GM12878 (cell line): ENCODE data around the gene IL34. TPM values are rescaled to one million over a fixed set of nuclear protein-coding genes. Genes with fewer than 3 reads are reported as not detected.

Source experiments
- ATAC-seq: fragments of 200-7000 bp; cut with Tn5 transposase; 3 replicates; pipeline ENCODE4 v1.9.1; 2020; ENCODE audit warnings: mild to moderate bottlenecking, moderate library complexity
- BruUV-seq: library from RNA; stranded (reverse); fragments of 400-500 nt; replicated peaks from 2 replicates; lab custom pipeline; 2021; lab: Mats Ljungman, UMichigan
- CTCF ChIA-PET: fragments of 300-600 bp; sonication (Branson Sonifier 250); formaldehyde crosslinking; extraction: SDS; loops from one replicate; lab custom pipeline; 2021; ENCODE audit warnings: inconsistent platforms; lab: Yijun Ruan, JAX
- POLR2A ChIA-PET: fragments of 350-600 bp; formaldehyde crosslinking; extraction: SDS; loops from one replicate; lab custom pipeline; 2021; ENCODE audit warnings: inconsistent platforms; lab: Charles Lee
- RAD21 ChIA-PET: fragments of 300-600 bp; sonication (Branson Sonifier 250); formaldehyde crosslinking; loops from one replicate; lab custom pipeline; 2023; ENCODE audit warnings: antibody characterized with exemption; ENCODE audit not compliant: unreplicated experiment; lab: Charles Lee
- SMC1A ChIA-PET: fragments of 300-600 bp; sonication (Branson Sonifier 250); formaldehyde crosslinking; loops from one replicate; lab custom pipeline; 2023; ENCODE audit not compliant: unreplicated experiment, uncharacterized antibody; lab: Charles Lee
- DNase-seq: peaks from one replicate; pipeline ENCODE4 v3.0.0-alpha.2; 2011; ENCODE audit warnings: low read depth, low spot score
- FAIRE-seq: peaks from 3 replicates; lab custom pipeline; 2011; peaks lifted over from hg19 to GRCh38; lab: Jason Lieb, UNC
- H2AFZ ChIP-seq: 2 replicates; pipeline ENCODE4 v1.6.0; 2011; ENCODE audit warnings: low read depth, low read length, control low read depth; ENCODE audit not compliant: control insufficient read depth
- H3K27ac ChIP-seq: 2 replicates; pipeline ENCODE4 v1.5.1; 2011; ENCODE audit warnings: control low read depth; ENCODE audit not compliant: control insufficient read depth, insufficient read depth
- H3K27me3 ChIP-seq, 2 experiments: replicated peaks in 1 of 2; 2 replicates each; pipeline versions ENCODE4 v1.6.0 to v1.6.1; 2011; ENCODE audit warnings: low read length in 1 of 2; ENCODE audit not compliant: control insufficient read depth in 2 of 2, insufficient read depth in 2 of 2
- H3K36me3 ChIP-seq, 2 experiments: 2 replicates each; pipeline ENCODE4 v1.5.1; 2011; ENCODE audit warnings: low read length in 1 of 2; ENCODE audit not compliant: control insufficient read depth in 2 of 2, insufficient read depth in 2 of 2
- H3K4me1 ChIP-seq: 2 replicates; pipeline ENCODE4 v1.6.1; 2011; ENCODE audit warnings: mild to moderate bottlenecking, low read length, moderate library complexity, mixed read lengths; ENCODE audit not compliant: control insufficient read depth, insufficient read depth
- H3K4me2 ChIP-seq: 2 replicates; pipeline ENCODE4 v1.6.0; 2011; ENCODE audit warnings: control low read depth; ENCODE audit not compliant: control insufficient read depth, insufficient read depth
- H3K4me3 ChIP-seq: fragments of 200-600 bp; sonication (generic); 2 replicates; pipeline ENCODE4 v1.5.1; 2016
- H3K79me2 ChIP-seq: 2 replicates; pipeline ENCODE4 v1.6.0; 2011; ENCODE audit warnings: low read length; ENCODE audit not compliant: control insufficient read depth, insufficient read depth
- H3K9ac ChIP-seq: 2 replicates; pipeline ENCODE4 v1.8.0; 2011; ENCODE audit warnings: low read length, control low read depth, mixed read lengths; ENCODE audit not compliant: control insufficient read depth, insufficient read depth
- H3K9me3 ChIP-seq: replicated peaks from 3 replicates; pipeline ENCODE4 v1.5.1; 2011; ENCODE audit warnings: mild to moderate bottlenecking, low read length; ENCODE audit not compliant: control insufficient read depth, insufficient read depth
- H4K20me1 ChIP-seq: 2 replicates; pipeline ENCODE4 v1.6.0; 2011; ENCODE audit not compliant: control insufficient read depth, insufficient read depth
- BMI1 ChIP-seq: fragments of 450-650 bp; IDR thresholded peaks from 2 replicates; pipeline ENCODE4 v1.6.1; 2016; ENCODE audit warnings: mild to moderate bottlenecking, moderate library complexity, borderline replicate concordance
- EGR1 ChIP-seq, 2 experiments: IDR thresholded peaks; 1 replicate in 1 of 2; 2 replicates in 1 of 2; pipeline ENCODE4 v1.6.1; 2011 to 2012; ENCODE audit warnings: low read depth in 2 of 2, low read length in 2 of 2, borderline replicate concordance in 1 of 2, mild to moderate bottlenecking in 1 of 2, moderate library complexity in 1 of 2
- JUNB ChIP-seq: IDR thresholded peaks from 2 replicates; pipeline ENCODE4 v1.6.1; 2016; ENCODE audit warnings: antibody characterized with exemption, mild to moderate bottlenecking
- WGBS: methylation state at CpG from one replicate; pipeline ENCODE4 v1.1.6; 2016; ENCODE audit warnings: low lambda C conversion rate; ENCODE audit not compliant: insufficient replicate concordance, insufficient coverage; ENCODE audit errors: missing lambda C conversion rate; 5-methylcytosine and 5-hydroxymethylcytosine counted together
- in situ Hi-C: fragments of 300-500 bp; cut with MboI; formaldehyde crosslinking; loops from 9 replicates; pipeline ENCODE4 v1.14.3; 2018; ENCODE audit warnings: mixed read lengths
- intact Hi-C: fragments of 100-400 bp; cut with micrococcal nuclease; formaldehyde crosslinking; loops from one replicate; pipeline ENCODE4 v1.14.2; 2022; ENCODE audit not compliant: unreplicated experiment
- polyA plus RNA-seq, 11 experiments: library from polyadenylated mRNA; depleted of rRNA in 4 of 11; unstranded in 6 of 11; stranded (reverse) in 5 of 11; fragments of >200 nt; fragmentation: Nextera tagmentation in 4 of 11; fragmentation: Illumina TruSeq in 1 of 11; extraction: Ambion mirVana in 4 of 11; extraction: Trizol in 1 of 11; gene quantifications; 1 replicate in 1 of 11; 2 replicates in 10 of 11; pipeline versions ENCODE4 v1.2.1 to v1.2.3, GENCODE V29; 2011 to 2016; ENCODE audit warnings: inconsistent platforms in 2 of 11, missing spikeins in 2 of 11, low read depth in 1 of 11
- total RNA-seq, 4 experiments: library from RNA; depleted of rRNA in 3 of 4; stranded (reverse); fragments of >200 nt in 3 of 4; fragmentation: Illumina TruSeq in 1 of 4; extraction: Trizol in 1 of 4; gene quantifications; 2 replicates each; pipeline versions ENCODE4 v1.2.1 to v1.2.3, GENCODE V29; 2013 to 2021
- TF ChIP-seq, protein P1 (sequence below): fragments of 450-650 bp; IDR thresholded peaks from 2 replicates; pipeline ENCODE4 v1.6.1; 2017; ENCODE audit warnings: low read depth, mild to moderate bottlenecking, moderate library complexity
- TF ChIP-seq, protein P2 (sequence below): fragments of 450-650 bp; IDR thresholded peaks from 2 replicates; pipeline ENCODE4 v1.6.1; 2017; ENCODE audit warnings: borderline replicate concordance

Gene IL34
- total and polyA plus RNA-seq, 10 of the 15 experiments (the other 5 are each of a cell fraction or from before 2014, with no cell fraction given) = 0.27 to 0.40 TPM; not detected in 8

DNA sequence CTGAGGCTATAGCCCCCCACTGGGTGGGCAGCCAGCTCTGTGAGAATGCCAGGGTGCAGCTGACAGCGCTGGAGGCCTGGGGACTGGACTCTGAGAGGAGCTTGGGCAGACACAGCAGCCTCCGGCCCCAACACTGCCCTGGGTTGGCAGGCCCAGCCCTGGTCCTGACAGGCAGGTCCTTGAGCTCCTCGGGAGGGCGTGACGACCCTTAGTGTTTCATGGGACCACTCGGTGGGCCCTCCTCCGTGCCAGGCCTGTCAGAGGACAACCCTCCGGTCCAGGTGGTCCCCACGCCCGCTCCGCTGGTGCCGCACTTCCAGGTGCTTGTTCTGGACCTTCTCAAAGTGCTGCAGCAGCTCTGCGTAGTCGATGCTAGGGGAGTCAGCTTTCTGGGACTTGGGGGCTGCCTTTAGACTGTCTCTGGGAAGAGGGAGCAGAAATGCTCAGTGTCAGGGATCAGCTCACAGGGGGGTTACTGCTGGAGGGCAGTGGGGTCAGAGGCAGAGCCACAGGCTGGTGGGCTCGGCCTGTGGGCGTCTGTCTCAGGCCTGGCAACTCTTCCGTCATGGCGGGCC is 41.4 kb downstream of the IL34 start:
- TF ChIP-seq JUNB (no peak), EGR1 (IDR thresholded peaks at IDR 0.05; ENCODE audit: borderline replicate concordance in 1 of 2, low read depth in 2 of 2, low read length in 2 of 2) (no peak), BMI1 (no peak)
- TF ChIP-seq, protein P1, sequence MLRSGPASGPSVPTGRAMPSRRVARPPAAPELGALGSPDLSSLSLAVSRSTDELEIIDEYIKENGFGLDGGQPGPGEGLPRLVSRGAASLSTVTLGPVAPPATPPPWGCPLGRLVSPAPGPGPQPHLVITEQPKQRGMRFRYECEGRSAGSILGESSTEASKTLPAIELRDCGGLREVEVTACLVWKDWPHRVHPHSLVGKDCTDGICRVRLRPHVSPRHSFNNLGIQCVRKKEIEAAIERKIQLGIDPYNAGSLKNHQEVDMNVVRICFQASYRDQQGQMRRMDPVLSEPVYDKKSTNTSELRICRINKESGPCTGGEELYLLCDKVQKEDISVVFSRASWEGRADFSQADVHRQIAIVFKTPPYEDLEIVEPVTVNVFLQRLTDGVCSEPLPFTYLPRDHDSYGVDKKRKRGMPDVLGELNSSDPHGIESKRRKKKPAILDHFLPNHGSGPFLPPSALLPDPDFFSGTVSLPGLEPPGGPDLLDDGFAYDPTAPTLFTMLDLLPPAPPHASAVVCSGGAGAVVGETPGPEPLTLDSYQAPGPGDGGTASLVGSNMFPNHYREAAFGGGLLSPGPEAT = no peak
- TF ChIP-seq, protein P2, sequence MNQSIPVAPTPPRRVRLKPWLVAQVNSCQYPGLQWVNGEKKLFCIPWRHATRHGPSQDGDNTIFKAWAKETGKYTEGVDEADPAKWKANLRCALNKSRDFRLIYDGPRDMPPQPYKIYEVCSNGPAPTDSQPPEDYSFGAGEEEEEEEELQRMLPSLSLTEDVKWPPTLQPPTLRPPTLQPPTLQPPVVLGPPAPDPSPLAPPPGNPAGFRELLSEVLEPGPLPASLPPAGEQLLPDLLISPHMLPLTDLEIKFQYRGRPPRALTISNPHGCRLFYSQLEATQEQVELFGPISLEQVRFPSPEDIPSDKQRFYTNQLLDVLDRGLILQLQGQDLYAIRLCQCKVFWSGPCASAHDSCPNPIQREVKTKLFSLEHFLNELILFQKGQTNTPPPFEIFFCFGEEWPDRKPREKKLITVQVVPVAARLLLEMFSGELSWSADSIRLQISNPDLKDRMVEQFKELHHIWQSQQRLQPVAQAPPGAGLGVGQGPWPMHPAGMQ = no peak
- SMC1A ChIA-PET = no interaction called here
- H3K36me3 ChIP-seq = no peaks in the 10 kb centered on the region
- no TSS peak for BruUV-seq
- ATAC-seq = no peak
- H3K9me3 ChIP-seq = no peaks in the 10 kb centered on the region
- H3K4me2 ChIP-seq = no peak overlapping the region
- no peaks in the 10 kb centered on the region for H3K27me3 ChIP-seq
- 86% methylated on average over 18 of the region's 18 CpGs for WGBS
- in situ Hi-C loops = no loop called here
- no peak overlapping the region for H3K4me3 ChIP-seq
- intact Hi-C loops = no loop called here
- no peak overlapping the region for H3K9ac ChIP-seq
- CTCF ChIA-PET = interaction anchor here (0.8 kb wide), 1 partner anchor 84 kb away, joined by 3 read pairs; no protein-coding TSS in a partner anchor
- no peak for DNase-seq
- H3K79me2 ChIP-seq = no peaks in the 10 kb centered on the region
- POLR2A ChIA-PET = interaction anchor here (0.6 kb wide), 1 partner anchor 1402 kb away, joined by 3 read pairs; no protein-coding TSS in a partner anchor
- H2AFZ ChIP-seq = no peak overlapping the region
- no peaks in the 10 kb centered on the region for H4K20me1 ChIP-seq
- no peak for FAIRE-seq
- RAD21 ChIA-PET = no interaction called here
- H3K4me1 ChIP-seq = no peaks in the 10 kb centered on the region
- H3K27ac ChIP-seq = no peak overlapping the region
